ENCODE results near the gene DNAJA2. TPM values are rescaled to one million over a fixed set of nuclear protein-coding genes. Genes with fewer than 3 reads are reported as not detected.

DNAJA2 gene
- total and polyA plus RNA-seq, 2 of the 8 experiments (the other 6 are each of a cell fraction or from before 2014, with no cell fraction given): 9.4 to 93.8 TPM

DNA sequence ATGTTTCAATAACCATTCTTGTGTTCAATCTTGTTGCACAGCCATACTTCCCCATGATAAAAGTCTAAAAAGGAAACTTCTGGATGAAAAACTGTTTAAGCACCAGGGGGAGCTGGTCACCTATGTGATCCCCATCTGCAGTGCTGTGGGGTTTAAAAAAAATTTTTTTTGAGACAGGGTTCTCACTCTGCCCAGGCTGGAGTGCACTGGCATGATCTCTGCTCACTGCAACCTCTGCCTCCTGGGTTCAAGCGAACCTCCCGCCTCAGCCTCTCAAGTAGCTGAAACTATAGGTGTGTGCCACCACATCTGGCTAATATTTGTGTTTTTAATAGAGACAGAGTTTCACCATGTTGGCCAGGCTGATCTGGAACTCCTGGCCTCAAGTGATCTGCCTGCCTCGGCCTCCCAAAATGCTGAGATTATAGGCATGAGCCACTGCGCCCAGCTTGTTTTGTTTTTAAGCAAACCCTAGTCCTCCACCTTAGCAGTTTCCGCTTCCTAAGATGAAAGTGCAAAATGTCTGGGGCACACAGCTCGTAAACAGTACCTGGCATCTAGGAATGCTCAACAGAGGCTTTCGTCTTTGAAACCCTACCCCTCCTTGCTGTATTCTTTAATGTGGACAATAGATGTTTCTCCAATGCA is 25.4 kb downstream of the DNAJA2 start:
- Histone ChIP-seq H3K36me3 (ENCODE audit: control insufficient read depth in 2 of 4, insufficient read depth in 4 of 4, low read length in 3 of 4) (no peaks in the 10 kb centered on the region), H3K4me1 (replicated peaks in 1 of 4; ENCODE audit: control insufficient read depth in 3 of 4, insufficient read depth in 4 of 4, low read length in 3 of 4) (0 out of 7 replicates have a peak, but pooled peaks cover 0 to 3% (median 0%) of the 10 kb centered on the region in 4 experiments), H4K5ac (ENCODE audit: insufficient read length, low read depth, low read length) (no peak overlapping the region), H3K9ac (replicated peaks in 1 of 4; ENCODE audit: extremely low read depth in 1 of 4, low read depth in 3 of 4, low read length in 3 of 4) (no peak overlapping the region), H3K4ac (replicated peaks; ENCODE audit: insufficient read length, low read depth, low read length) (no peak overlapping the region), H3K9me3 (ENCODE audit: insufficient read depth in 2 of 2, low read depth in 1 of 2, low read length in 1 of 2) (no peaks in the 10 kb centered on the region), H4K20me1 (replicated peaks in 1 of 2; ENCODE audit: control insufficient read depth in 1 of 2, insufficient read depth in 2 of 2, low read length in 2 of 2) (no peaks in the 10 kb centered on the region), H3K4me2 (ENCODE audit: insufficient read depth in 1 of 2, low read depth in 2 of 2, low read length in 2 of 2) (no peak overlapping the region), H4K91ac (replicated peaks; ENCODE audit: insufficient read length, low read length) (no peak overlapping the region), H3K4me3 (ENCODE audit: extremely low read depth in 1 of 4, insufficient read depth in 2 of 4, low read depth in 3 of 4, low read length in 4 of 4) (no peak overlapping the region), H2AFZ (ENCODE audit: low read length) (no peak overlapping the region), H2BK20ac (ENCODE audit: low read length) (no peak overlapping the region), H2AK5ac (ENCODE audit: low read depth, low read length) (no peak overlapping the region), H3K23me2 (ENCODE audit: low read depth, low read length) (no peaks in the 10 kb centered on the region), H2BK15ac (ENCODE audit: low read length) (no peak overlapping the region), H3K56ac (replicated peaks; ENCODE audit: insufficient read length, low read depth, low read length) (no peak overlapping the region), H4K8ac (ENCODE audit: extremely low read depth, insufficient read depth, low read length) (no peak overlapping the region), H2BK12ac (ENCODE audit: low read depth, low read length) (no peak overlapping the region), H3K27me3 (replicated peaks in 1 of 4; ENCODE audit: control insufficient read depth in 3 of 4, extremely low read depth in 1 of 4, insufficient read depth in 3 of 4, low read length in 3 of 4) (no peaks in the 10 kb centered on the region), H3K14ac (ENCODE audit: insufficient read length) (no peak overlapping the region), H3K79me1 (ENCODE audit: low read depth, low read length) (no peaks in the 10 kb centered on the region), H2BK5ac (ENCODE audit: low read depth, low read length) (no peak overlapping the region), H2BK120ac (replicated peaks; ENCODE audit: low read depth, low read length) (no peak overlapping the region), H3K23ac (ENCODE audit: insufficient read length) (no peak overlapping the region), H3K18ac (ENCODE audit: extremely low read depth, low read length) (no peak overlapping the region), H3K27ac (ENCODE audit: low read depth, low read length) (no peak overlapping the region), H3K79me2 (ENCODE audit: control insufficient read depth in 1 of 2, insufficient read depth in 2 of 2, low read length in 2 of 2) (no peaks in the 10 kb centered on the region)
- POLR2A ChIA-PET (ENCODE audit: partially characterized antibody): interaction anchor here (1.8 kb wide), 1 partner anchor 25 kb away, joined by 6 read pairs; no protein-coding TSS in a partner anchor
- CTCF ChIA-PET (ENCODE audit: partially characterized antibody): interaction anchor here (0.6 to 1.9 kb wide), 22 partner anchors 8 to 1217 kb away, joined by 3 to 7 read pairs (median 3); no protein-coding TSS in a partner anchor
- DNase-seq (ENCODE audit: low read depth in 1 of 2, low spot score in 2 of 2) (no peak), FAIRE-seq (peak; percentile 69)
- 85% methylated on average over 7 of the region's 7 CpGs; no CpG with 5 or more reads in 1 of the 2 experiments for WGBS, 2 experiments (ENCODE audit: extremely low coverage in 1 of 2, insufficient coverage in 1 of 2, insufficient read length in 1 of 2, insufficient replicate concordance in 2 of 2, low coverage in 1 of 2, low lambda C conversion rate in 2 of 2, missing lambda C conversion rate in 1 of 2)
- TF ChIP-seq, protein P1, sequence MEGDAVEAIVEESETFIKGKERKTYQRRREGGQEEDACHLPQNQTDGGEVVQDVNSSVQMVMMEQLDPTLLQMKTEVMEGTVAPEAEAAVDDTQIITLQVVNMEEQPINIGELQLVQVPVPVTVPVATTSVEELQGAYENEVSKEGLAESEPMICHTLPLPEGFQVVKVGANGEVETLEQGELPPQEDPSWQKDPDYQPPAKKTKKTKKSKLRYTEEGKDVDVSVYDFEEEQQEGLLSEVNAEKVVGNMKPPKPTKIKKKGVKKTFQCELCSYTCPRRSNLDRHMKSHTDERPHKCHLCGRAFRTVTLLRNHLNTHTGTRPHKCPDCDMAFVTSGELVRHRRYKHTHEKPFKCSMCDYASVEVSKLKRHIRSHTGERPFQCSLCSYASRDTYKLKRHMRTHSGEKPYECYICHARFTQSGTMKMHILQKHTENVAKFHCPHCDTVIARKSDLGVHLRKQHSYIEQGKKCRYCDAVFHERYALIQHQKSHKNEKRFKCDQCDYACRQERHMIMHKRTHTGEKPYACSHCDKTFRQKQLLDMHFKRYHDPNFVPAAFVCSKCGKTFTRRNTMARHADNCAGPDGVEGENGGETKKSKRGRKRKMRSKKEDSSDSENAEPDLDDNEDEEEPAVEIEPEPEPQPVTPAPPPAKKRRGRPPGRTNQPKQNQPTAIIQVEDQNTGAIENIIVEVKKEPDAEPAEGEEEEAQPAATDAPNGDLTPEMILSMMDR (IDR thresholded peaks at IDR 0.05; ENCODE audit: control extremely low read depth in 1 of 3, insufficient read depth in 1 of 3, low read depth in 1 of 3, low read length in 3 of 3): peak in 2 of 3 experiments; percentile 48 to 65; a peak in 3 of 4 replicates
- TF ChIP-seq RXRA (IDR thresholded peaks at IDR 0.05; ENCODE audit: insufficient read depth, low read depth, low read length): no peak
- no peak for TF ChIP-seq ZNF274 (IDR thresholded peaks at IDR 0.05; ENCODE audit: borderline replicate concordance, extremely low read depth, low read length)
- TF ChIP-seq JUND (IDR thresholded peaks at IDR 0.05; ENCODE audit: low read length): no peak
- TF ChIP-seq EZH2 (IDR thresholded peaks at IDR 0.05; ENCODE audit: low read depth, low read length, severe bottlenecking): no peak
- no peak for TF ChIP-seq RFX5 (IDR thresholded peaks at IDR 0.05; ENCODE audit: borderline replicate concordance, low read depth, low read length)
- TF ChIP-seq GTF2F1 (IDR thresholded peaks at IDR 0.05; ENCODE audit: borderline replicate concordance, low read depth, low read length): no peak
- no peak for TF ChIP-seq ASH2L (IDR thresholded peaks at IDR 0.05; ENCODE audit: low read length)
- peak; percentile 86 to 87 for TF ChIP-seq RAD21 (IDR thresholded peaks at IDR 0.05 in 1 of 2, conservative IDR thresholded peaks at IDR 0.05 in 1 of 2; ENCODE audit: low read depth in 2 of 2, low read length in 2 of 2)

Measured in H1 (cell line).